HG02852 (cell line): ENCODE measurements around the gene LCN12.

Experiments used
- ATAC-seq: cut with Tn5 transposase; IDR thresholded peaks from one replicate; pipeline ENCODE4 v1.9.1; 2021; ENCODE audit warnings: mild to moderate bottlenecking, moderate library complexity; ENCODE audit not compliant: unreplicated experiment

The LCN12 gene

GRCh38 chr9:136951541-136952320, at the start of gene LCN12:
Gene LCN12, plus strand, starts transcription at chr9:136952273. Its CDS starts 55 bp downstream, at chr9:136952328.
- no peak for ATAC-seq

- ATAC-seq = no peak
Observed at GRCh38 chr9:136903041-136903554, 49.0 kb upstream of the LCN12 start.

GRCh38 chr9:136906266-136906665, 45.8 kb upstream of the LCN12 start:
- no peak for ATAC-seq

- ATAC-seq = no peak
Observed at GRCh38 chr9:136907011-136907914, 44.8 kb upstream of the LCN12 start.

- no peak for ATAC-seq
Observed at GRCh38 chr9:136910197-136910900, 41.7 kb upstream of the LCN12 start.

- no peak for ATAC-seq
Observed at GRCh38 chr9:136910901-136911245, 41.2 kb upstream of the LCN12 start.

- ATAC-seq = no peak
Observed at GRCh38 chr9:136913701-136914438, 38.2 kb upstream of the LCN12 start.

- ATAC-seq = no peak
Observed at GRCh38 chr9:136915632-136916329, 36.3 kb upstream of the LCN12 start.

GRCh38 chr9:136916330-136917184, 35.5 kb upstream of the LCN12 start:
- no peak for ATAC-seq

GRCh38 chr9:136917902-136918301, 34.2 kb upstream of the LCN12 start:
- ATAC-seq = no peak

- ATAC-seq = no peak
Observed at GRCh38 chr9:136920069-136920468, 32.0 kb upstream of the LCN12 start.

- no peak for ATAC-seq
Observed at GRCh38 chr9:136920734-136921231, 31.3 kb upstream of the LCN12 start.

GRCh38 chr9:136921307-136921706, 30.8 kb upstream of the LCN12 start:
- ATAC-seq = no peak

GRCh38 chr9:136921718-136922117, 30.4 kb upstream of the LCN12 start:
- no peak for ATAC-seq

- ATAC-seq = no peak
Observed at GRCh38 chr9:136922540-136922939, 29.5 kb upstream of the LCN12 start.

GRCh38 chr9:136923881-136924280, 28.2 kb upstream of the LCN12 start:
- ATAC-seq = no peak

GRCh38 chr9:136925414-136926153, 26.5 kb upstream of the LCN12 start:
- ATAC-seq = no peak

- no peak for ATAC-seq
Observed at GRCh38 chr9:136926154-136926704, 25.8 kb upstream of the LCN12 start.
